HEK293 (cell line): ENCODE results near the gene DHCR7.

Experiments used
- CTCF ChIA-PET: fragments of 350-600 bp; formaldehyde crosslinking; extraction: SDS; loops from one replicate; lab custom pipeline; 2021; ENCODE audit warnings: antibody characterized with exemption; lab: Yijun Ruan, JAX
- POLR2A ChIA-PET: fragments of 300-600 bp; formaldehyde crosslinking; extraction: SDS; loops from one replicate; lab custom pipeline; 2020; ENCODE audit warnings: antibody characterized with exemption, inconsistent platforms; lab: Yijun Ruan, JAX
- H3K27ac ChIP-seq: fragments of 200-500 bp; sonication (Bioruptor generic); 2 replicates; pipeline ENCODE4 v1.5.1; 2014; ENCODE audit warnings: low read depth, low read length, control low read depth, inconsistent platforms; ENCODE audit errors: extremely low read depth
- H3K36me3 ChIP-seq, 2 experiments: fragments of 200-500 bp in 1 of 2; sonication (Bioruptor generic) in 1 of 2; 1 replicate in 1 of 2; 2 replicates in 1 of 2; pipeline ENCODE4 v1.5.1; 2014 to 2017; ENCODE audit warnings: inconsistent platforms in 2 of 2, low read length in 2 of 2; ENCODE audit not compliant: control insufficient read depth in 2 of 2, insufficient read depth in 1 of 2
- H3K4me1 ChIP-seq: fragments of 200-500 bp; sonication (Bioruptor generic); 2 replicates; pipeline ENCODE4 v1.5.1; 2014; ENCODE audit warnings: mild to moderate bottlenecking, low read length, inconsistent platforms; ENCODE audit not compliant: control insufficient read depth, insufficient read depth
- H3K4me3 ChIP-seq: 2 replicates; pipeline ENCODE4 v1.5.1; 2011; ENCODE audit warnings: low read depth, mild to moderate bottlenecking, control low read depth, low read length, moderate library complexity
- H3K9me3 ChIP-seq: fragments of 200-500 bp; sonication (Bioruptor generic); 2 replicates; pipeline ENCODE4 v1.5.1; 2014; ENCODE audit warnings: low read depth, low read length, inconsistent platforms; ENCODE audit not compliant: control insufficient read depth, insufficient read depth
- KLF7 ChIP-seq: fragments of 450-650 bp; formaldehyde crosslinking; IDR thresholded peaks from 2 replicates; pipeline ENCODE4 v1.5.1; 2016; ENCODE audit warnings: missing biosample characterization, missing genetic modification characterization, borderline replicate concordance
- PBX3 ChIP-seq: sonication (generic); formaldehyde crosslinking; IDR thresholded peaks from 2 replicates; pipeline ENCODE4 v1.8.1; 2022; ENCODE audit warnings: mild to moderate bottlenecking, moderate library complexity, missing genetic modification reagents
- PRDM2 ChIP-seq: fragments of 450-650 bp; formaldehyde crosslinking; IDR thresholded peaks from 2 replicates; pipeline ENCODE4 v1.5.1; 2016; ENCODE audit warnings: missing biosample characterization, missing genetic modification characterization, borderline replicate concordance
- SP2 ChIP-seq: fragments of 450-650 bp; formaldehyde crosslinking; IDR thresholded peaks from 2 replicates; pipeline ENCODE4 v1.5.1; 2016; ENCODE audit warnings: missing biosample characterization, missing genetic modification characterization
- ZBTB1 ChIP-seq: fragments of 450-650 bp; formaldehyde crosslinking; IDR thresholded peaks from 2 replicates; pipeline ENCODE4 v1.5.1; 2016; ENCODE audit warnings: missing biosample characterization, missing genetic modification characterization
- ZBTB10 ChIP-seq: fragments of 450-650 bp; formaldehyde crosslinking; IDR thresholded peaks from 2 replicates; pipeline ENCODE4 v1.5.1; 2016; ENCODE audit warnings: missing biosample characterization, missing genetic modification characterization
- ZIC2 ChIP-seq: fragments of 450-650 bp; formaldehyde crosslinking; IDR thresholded peaks from 2 replicates; pipeline ENCODE4 v1.5.1; 2016; ENCODE audit warnings: missing biosample characterization, missing genetic modification characterization
- ZNF19 ChIP-seq: fragments of 450-650 bp; formaldehyde crosslinking; IDR thresholded peaks from 2 replicates; pipeline ENCODE4; 2016; ENCODE audit warnings: missing biosample characterization, missing genetic modification characterization, low read depth
- ZNF248 ChIP-seq: fragments of 450-650 bp; formaldehyde crosslinking; IDR thresholded peaks from 2 replicates; pipeline ENCODE4 v1.5.1; 2017; ENCODE audit warnings: missing biosample characterization, missing genetic modification characterization
- ZNF266 ChIP-seq: fragments of 450-650 bp; formaldehyde crosslinking; IDR thresholded peaks from 2 replicates; pipeline ENCODE4 v1.5.1; 2016; ENCODE audit warnings: missing biosample characterization, missing genetic modification characterization, low read depth
- ZNF274 ChIP-seq, 2 experiments: fragments of 200-500 bp in 1 of 2; fragments of 450-650 bp in 1 of 2; sonication (Bioruptor generic) in 1 of 2; formaldehyde crosslinking in 1 of 2; IDR thresholded peaks; 2 replicates each; pipeline versions ENCODE4 v1.5.1 to v1.6.1; 2014 to 2016; ENCODE audit warnings: borderline replicate concordance in 1 of 2, inconsistent platforms in 1 of 2, low read length in 1 of 2, missing biosample characterization in 1 of 2, missing genetic modification characterization in 1 of 2
- ZNF335 ChIP-seq: fragments of 450-650 bp; formaldehyde crosslinking; conservative IDR thresholded peaks from 2 replicates; pipeline ENCODE4 v1.5.1; 2016; ENCODE audit warnings: missing biosample characterization, missing genetic modification characterization
- ZNF37A ChIP-seq: fragments of 450-650 bp; IDR thresholded peaks from 2 replicates; pipeline ENCODE4 v1.5.1; 2018; ENCODE audit warnings: missing biosample characterization, missing genetic modification characterization
- ZNF391 ChIP-seq: fragments of 450-650 bp; formaldehyde crosslinking; IDR thresholded peaks from 2 replicates; pipeline ENCODE4 v1.5.1; 2016; ENCODE audit warnings: low read depth, missing biosample characterization, missing genetic modification characterization, borderline replicate concordance
- ZNF549 ChIP-seq: fragments of 450-650 bp; IDR thresholded peaks from 2 replicates; pipeline ENCODE4 v1.5.1; 2018; ENCODE audit warnings: missing biosample characterization, missing genetic modification characterization, mild to moderate bottlenecking, inconsistent platforms, moderate library complexity
- ZNF560 ChIP-seq: fragments of 450-650 bp; formaldehyde crosslinking; IDR thresholded peaks from 2 replicates; pipeline ENCODE4 v1.5.1; 2017; ENCODE audit warnings: missing biosample characterization, missing genetic modification characterization, borderline replicate concordance
- ZNF658 ChIP-seq: fragments of 450-650 bp; formaldehyde crosslinking; IDR thresholded peaks from 2 replicates; pipeline ENCODE4; 2016; ENCODE audit warnings: missing biosample characterization, missing genetic modification characterization
- ZNF777 ChIP-seq: fragments of 450-650 bp; formaldehyde crosslinking; IDR thresholded peaks from 2 replicates; pipeline ENCODE4 v1.5.1; 2017; ENCODE audit warnings: missing biosample characterization, missing genetic modification characterization, borderline replicate concordance

The DHCR7 gene

GRCh38 chr11:71461696-71462095, 13.5 kb upstream of the DHCR7 start:
- POLR2A ChIA-PET, result no interaction called here
- CTCF ChIA-PET, result no interaction called here
- no peak overlapping the region for H3K27ac ChIP-seq
- no peak overlapping the region for H3K4me3 ChIP-seq
- no peak for TF ChIP-seq PBX3 (CRISPR knock-in tag)
- no peak for TF ChIP-seq ZBTB1 (tag by site-specific recombination)
- TF ChIP-seq ZNF560 (tag by site-specific recombination), result no peak
- no peak for TF ChIP-seq ZBTB10 (tag by site-specific recombination)
- no peak for TF ChIP-seq SP2 (tag by site-specific recombination)
- TF ChIP-seq ZNF549 (tag by site-specific recombination), result no peak
- no peak for TF ChIP-seq PRDM2
- TF ChIP-seq ZNF248 (tag by site-specific recombination), result no peak
- TF ChIP-seq ZNF658 (tag by site-specific recombination), result no peak
- TF ChIP-seq ZNF266, result no peak
- TF ChIP-seq ZNF37A (tag by site-specific recombination), result no peak
- TF ChIP-seq KLF7 (tag by site-specific recombination), result no peak
- TF ChIP-seq ZIC2 (tag by site-specific recombination), result no peak
- TF ChIP-seq ZNF391, result no peak
- TF ChIP-seq ZNF777 (tag by site-specific recombination), result no peak
- no peak for TF ChIP-seq ZNF335 (tag by site-specific recombination)
- TF ChIP-seq ZNF19, result no peak
- TF ChIP-seq ZNF274 (IDR thresholded peaks at IDR 0.05; ENCODE audit: low read length), result no peak
- TF ChIP-seq ZNF274 (tag by site-specific recombination; IDR thresholded peaks at IDR 0.05; ENCODE audit: borderline replicate concordance), result no peak
- peaks cover 0 to 70% of the 10 kb centered on the region in 2 experiments; a peak in 2 of 3 replicates for H3K36me3 ChIP-seq
- H3K9me3 ChIP-seq, result no peaks in the 10 kb centered on the region
- no peaks in the 10 kb centered on the region for H3K4me1 ChIP-seq
